Stomach (tissue), 9 donors: ENCODE data around the gene ATXN2. TPM values are rescaled to one million over a fixed set of nuclear protein-coding genes. Genes with fewer than 3 reads are reported as not detected.

ENCODE experiments used
- DNase-seq, 2 donors: peaks; one replicate each; pipeline versions ENCODE4 v3.0.0 to v3.0.0-alpha.2; 2013 to 2019
- H3K27ac ChIP-seq, 5 donors: fragments of 200-600 bp in 4 of 5; sonication (generic) in 4 of 5; one replicate each; pipeline ENCODE4 v1.5.1; 2013 to 2019; ENCODE audit warnings: mild to moderate bottlenecking in 1 of 5, moderate library complexity in 1 of 5
- H3K27me3 ChIP-seq, 3 donors: fragments of 200-600 bp; sonication (generic); one replicate each; pipeline ENCODE4 v1.5.1; 2017 to 2019; ENCODE audit warnings: mixed run types in 1 of 3
- H3K36me3 ChIP-seq, 4 donors: fragments of 200-600 bp; sonication (generic); 1 replicate in 3 of 4; 2 replicates in 1 of 4; pipeline ENCODE4 v1.5.1; 2016 to 2019
- H3K4me1 ChIP-seq, 4 donors: fragments of 200-600 bp; sonication (generic); one replicate each; pipeline ENCODE4 v1.5.1; 2016 to 2019
- H3K4me3 ChIP-seq, 4 donors: fragments of 200-600 bp; sonication (generic) in 3 of 4; one replicate each; pipeline ENCODE4 v1.5.1; 2016 to 2019; ENCODE audit warnings: mild to moderate bottlenecking in 1 of 4
- H3K9me3 ChIP-seq, 4 donors: fragments of 200-600 bp; sonication (generic); one replicate each; pipeline ENCODE4 v1.5.1; 2016 to 2019
- EP300 ChIP-seq: sonication (generic); formaldehyde crosslinking; IDR thresholded peaks from one replicate; pipeline ENCODE4 v1.6.1; 2017; ENCODE audit warnings: antibody characterized with exemption
- POLR2A ChIP-seq, 4 donors: fragments of 450-650 bp; IDR thresholded peaks; one replicate each; pipeline ENCODE4 v1.6.1; 2016; ENCODE audit warnings: antibody characterized with exemption in 4 of 4, control low read depth in 2 of 4, mild to moderate bottlenecking in 1 of 4, moderate library complexity in 1 of 4
- POLR2AphosphoS5 ChIP-seq, 3 donors: sonication (generic); formaldehyde crosslinking; IDR thresholded peaks; one replicate each; pipeline ENCODE4 v1.6.1; 2016; ENCODE audit warnings: antibody characterized with exemption in 3 of 3
- WGBS, 5 donors: extraction: QIAGEN DNeasy Blood & Tissue Kit in 3 of 5; methylation state at CpG; one replicate each; pipeline versions ENCODE4 v1.1.5 to v1.1.7; 2013 to 2018; 5-methylcytosine and 5-hydroxymethylcytosine counted together
- intact Hi-C: fragments of 100-400 bp; cut with DNase I; formaldehyde crosslinking; loops from one replicate; pipeline ENCODE4 v1.15.1; 2023; ENCODE audit warnings: low total_unique reads
- polyA plus RNA-seq, 3 donors: library from polyadenylated mRNA; stranded (reverse); fragments of 200-250 nt; gene quantifications; one replicate each; pipeline ENCODE4 v1.2.3, GENCODE V29; 2013
- total RNA-seq, 5 donors: library from RNA; depleted of rRNA; stranded (reverse); fragments of >200 nt; gene quantifications; one replicate each; pipeline versions ENCODE4 v1.1.0 to v1.2.3, GENCODE V29; 2014 to 2016
- TF ChIP-seq, protein P1 (sequence below), 7 experiments: fragments of 450-650 bp in 4 of 7; fragments of 200-600 bp in 3 of 7; sonication (generic) in 3 of 7; IDR thresholded peaks; one replicate each; pipeline ENCODE4 v1.5.1; 2016 to 2019; ENCODE audit warnings: antibody characterized with exemption in 7 of 7, control low read depth in 2 of 7, mild to moderate bottlenecking in 1 of 7
- donor health status: healthy with polysubstance abuse.
- donor health status: Bipolar disorder and iron deficiency.
- donor health status: healthy.

Gene ATXN2
- total and polyA plus RNA-seq, 8 donors: 11.1 to 131 (median 61.2) TPM

DNA sequence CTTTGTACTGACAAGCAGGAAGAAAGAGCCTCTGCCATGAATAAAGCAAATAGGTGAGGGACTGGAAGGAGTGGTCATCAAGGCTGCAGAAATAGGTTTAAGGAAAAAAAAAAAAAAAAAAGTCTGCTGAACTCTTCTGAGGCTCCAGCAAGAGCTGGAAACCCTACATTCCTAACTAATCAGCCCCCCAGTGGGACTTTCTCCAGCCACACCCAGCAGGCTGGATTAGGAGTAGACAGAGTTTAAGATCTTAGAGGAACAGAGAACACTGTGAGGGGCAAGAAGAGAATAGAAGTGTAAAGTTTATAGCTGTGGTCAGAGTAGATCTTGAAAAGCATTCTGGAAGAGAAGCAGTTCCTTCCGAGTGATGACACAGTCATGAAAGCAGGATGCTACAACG lies 66.4 kb downstream of the ATXN2 start:
- Histone ChIP-seq H3K4me1 (no peaks in the 10 kb centered on the region), H3K27ac (no peak overlapping the region), H3K36me3 (peaks cover 2 to 68% (median 54%) of the 10 kb centered on the region in 4 donors), H3K9me3 (no peaks in the 10 kb centered on the region), H3K4me3 (no peak overlapping the region), H3K27me3 (no peaks in the 10 kb centered on the region)
- no peak for DNase-seq
- TF ChIP-seq, protein P1, sequence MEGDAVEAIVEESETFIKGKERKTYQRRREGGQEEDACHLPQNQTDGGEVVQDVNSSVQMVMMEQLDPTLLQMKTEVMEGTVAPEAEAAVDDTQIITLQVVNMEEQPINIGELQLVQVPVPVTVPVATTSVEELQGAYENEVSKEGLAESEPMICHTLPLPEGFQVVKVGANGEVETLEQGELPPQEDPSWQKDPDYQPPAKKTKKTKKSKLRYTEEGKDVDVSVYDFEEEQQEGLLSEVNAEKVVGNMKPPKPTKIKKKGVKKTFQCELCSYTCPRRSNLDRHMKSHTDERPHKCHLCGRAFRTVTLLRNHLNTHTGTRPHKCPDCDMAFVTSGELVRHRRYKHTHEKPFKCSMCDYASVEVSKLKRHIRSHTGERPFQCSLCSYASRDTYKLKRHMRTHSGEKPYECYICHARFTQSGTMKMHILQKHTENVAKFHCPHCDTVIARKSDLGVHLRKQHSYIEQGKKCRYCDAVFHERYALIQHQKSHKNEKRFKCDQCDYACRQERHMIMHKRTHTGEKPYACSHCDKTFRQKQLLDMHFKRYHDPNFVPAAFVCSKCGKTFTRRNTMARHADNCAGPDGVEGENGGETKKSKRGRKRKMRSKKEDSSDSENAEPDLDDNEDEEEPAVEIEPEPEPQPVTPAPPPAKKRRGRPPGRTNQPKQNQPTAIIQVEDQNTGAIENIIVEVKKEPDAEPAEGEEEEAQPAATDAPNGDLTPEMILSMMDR (IDR thresholded peaks at IDR 0.05): no peak
- TF ChIP-seq POLR2AphosphoS5 (IDR thresholded peaks at IDR 0.05) (no peak), POLR2A (IDR thresholded peaks at IDR 0.05) (no peak), EP300 (no peak)
- 88 to 96% (median 92%) methylated on average over 2 of the region's 2 CpGs for WGBS, 5 donors
- intact Hi-C loops: no loop called here

DNA sequence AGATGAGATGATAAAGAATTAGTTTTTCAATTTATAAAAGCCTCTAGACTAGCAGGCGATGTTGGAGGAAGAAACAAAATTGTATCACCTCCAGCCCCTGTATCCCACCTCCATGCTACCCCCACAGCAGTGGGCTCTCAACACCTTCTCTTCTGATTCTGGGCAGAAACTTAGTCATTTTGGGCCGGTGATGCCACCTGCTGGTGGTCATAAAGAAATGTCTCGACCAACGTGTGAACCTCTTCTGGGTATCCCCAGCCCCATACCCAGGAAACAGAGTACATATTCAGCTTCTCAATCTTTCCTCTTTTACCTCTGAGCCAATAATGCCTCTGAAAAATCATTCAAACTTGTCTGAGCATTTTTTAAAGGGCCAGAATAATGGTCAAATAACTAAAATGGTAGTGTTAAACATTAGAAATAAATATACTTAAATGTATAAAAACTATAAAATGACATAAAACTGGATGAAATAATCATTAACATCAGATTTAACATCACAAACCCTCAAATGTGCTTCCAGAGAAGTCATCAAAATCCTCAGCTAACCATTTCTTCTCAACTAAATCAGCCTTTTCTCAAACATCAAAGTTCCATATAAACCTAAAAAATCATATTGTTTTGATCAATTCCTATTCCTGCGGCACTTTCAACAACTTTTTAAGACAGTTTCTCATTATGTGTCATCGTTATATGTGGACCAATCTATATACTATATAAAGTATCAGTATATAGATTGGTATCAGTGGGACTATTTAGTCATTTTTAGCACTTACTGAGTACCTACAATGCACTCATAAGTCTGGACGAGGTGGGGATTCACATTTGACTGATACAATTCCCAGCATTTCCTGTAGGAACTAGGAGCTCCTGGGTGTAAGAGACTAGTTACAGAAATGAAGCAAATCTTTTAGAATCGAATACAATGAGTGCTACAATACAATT lies 69.4 kb downstream of the ATXN2 start:
- Histone ChIP-seq H3K4me3 (no peak overlapping the region), H3K9me3 (no peaks in the 10 kb centered on the region), H3K27ac (no peak overlapping the region), H3K4me1 (no peaks in the 10 kb centered on the region), H3K36me3 (peaks cover 4 to 74% (median 60%) of the 10 kb centered on the region in 4 donors), H3K27me3 (no peaks in the 10 kb centered on the region)
- 51 to 55% (median 53%) methylated on average over 8 of the region's 8 CpGs for WGBS, 5 donors
- intact Hi-C loops: no loop called here
- peak; percentile 29 to 80 for DNase-seq
- no peak for TF ChIP-seq POLR2AphosphoS5 (IDR thresholded peaks at IDR 0.05)
- no peak for TF ChIP-seq EP300
- no peak for TF ChIP-seq POLR2A (IDR thresholded peaks at IDR 0.05)
- TF ChIP-seq, protein P1 (IDR thresholded peaks at IDR 0.05): peak in 5 of 7 experiments; percentile 33 to 62 (median 45)

DNA sequence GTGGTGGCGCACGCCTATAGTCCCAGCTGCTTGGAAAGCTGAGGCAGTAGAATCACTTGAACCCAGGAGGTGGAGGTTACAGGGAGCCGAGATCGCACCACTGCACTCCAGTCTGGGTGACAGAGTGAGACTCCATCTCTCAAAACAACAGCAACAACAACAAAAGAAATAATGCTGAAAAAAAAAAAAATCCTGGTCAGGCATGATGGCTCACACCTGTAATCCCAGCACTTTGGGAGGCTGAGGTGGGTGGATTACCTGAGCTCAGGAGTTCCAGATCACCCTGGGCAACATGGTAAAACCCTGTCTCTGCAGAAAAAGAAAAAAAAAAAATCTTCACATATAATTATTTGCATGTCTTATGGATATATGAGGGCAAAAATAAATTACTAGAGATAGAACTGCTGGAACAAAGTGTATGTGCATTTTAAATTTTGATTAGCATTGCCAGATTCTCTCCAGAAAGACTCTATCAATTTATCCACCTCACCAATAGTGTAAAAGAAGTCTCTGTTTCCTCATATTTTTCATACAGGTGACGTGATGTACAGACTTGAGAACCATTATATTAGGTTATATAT lies 75.4 kb downstream of the ATXN2 start:
- Histone ChIP-seq H3K36me3 (peaks cover 44 to 93% (median 89%) of the 10 kb centered on the region in 4 donors), H3K4me1 (no peaks in the 10 kb centered on the region), H3K9me3 (no peaks in the 10 kb centered on the region), H3K27ac (no peak overlapping the region), H3K27me3 (no peaks in the 10 kb centered on the region), H3K4me3 (no peak overlapping the region)
- TF ChIP-seq POLR2AphosphoS5 (IDR thresholded peaks at IDR 0.05) (no peak), EP300 (no peak), POLR2A (IDR thresholded peaks at IDR 0.05) (no peak)
- TF ChIP-seq, protein P1 (IDR thresholded peaks at IDR 0.05): no peak
- WGBS, 5 donors: 96 to 98% (median 97%) methylated on average over 5 of the region's 5 CpGs
- intact Hi-C loops: no loop called here
- no peak for DNase-seq

DNA sequence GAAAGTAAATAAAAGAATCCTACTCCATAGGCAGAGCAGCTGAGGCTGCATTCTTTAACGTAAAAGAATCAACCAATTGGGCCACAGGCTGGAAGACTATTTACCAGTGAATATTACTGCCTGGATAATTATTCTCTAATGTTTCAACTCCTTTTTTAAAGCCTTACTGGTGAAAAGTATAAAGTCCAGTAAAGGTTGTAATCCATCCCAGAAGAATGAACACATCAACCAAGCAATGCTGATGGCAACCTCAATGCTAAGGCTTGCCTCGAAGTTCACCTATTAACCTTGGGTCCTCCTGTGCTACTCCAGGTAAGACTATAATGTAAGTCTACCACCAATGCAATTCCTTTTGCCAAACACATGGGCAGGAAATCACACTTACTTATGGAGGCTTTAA lies 77.3 kb downstream of the ATXN2 start:
- Histone ChIP-seq H3K27ac (no peak overlapping the region), H3K4me3 (no peak overlapping the region), H3K27me3 (no peaks in the 10 kb centered on the region), H3K4me1 (no peaks in the 10 kb centered on the region), H3K9me3 (no peaks in the 10 kb centered on the region), H3K36me3 (peaks cover 50 to 99% (median 99%) of the 10 kb centered on the region in 4 donors)
- intact Hi-C loops: no loop called here
- TF ChIP-seq EP300 (no peak), POLR2AphosphoS5 (IDR thresholded peaks at IDR 0.05) (no peak), POLR2A (IDR thresholded peaks at IDR 0.05) (no peak)
- TF ChIP-seq, protein P1 (IDR thresholded peaks at IDR 0.05): no peak
- DNase-seq: no peak
- 87 to 97% (median 95%) methylated on average over 2 of the region's 2 CpGs for WGBS, 5 donors
